Activated B cell treated with CpG ODN at 0.5 μM for 24 hours (primary cell): ENCODE results near the gene MRM1. TPM values are rescaled to one million over a fixed set of nuclear protein-coding genes. Genes with fewer than 3 reads are reported as not detected.
A peak's percentile ranks its signal among the peaks of the same experiment; 100 is the strongest.

Source experiments
- ATAC-seq: fragments of 200-7000 bp; cut with Tn5 transposase; one replicate; pipeline ENCODE4 v1.10.0; 2021; ENCODE audit warnings: low read depth, mild to moderate bottlenecking, moderate library complexity
- CTCF ChIA-PET: fragments of 350-600 bp; sonication (Branson Sonifier 250); formaldehyde crosslinking; loops from one replicate; lab custom pipeline; 2021; ENCODE audit warnings: antibody characterized with exemption; lab: Charles Lee
- POLR2A ChIA-PET: fragments of 350-600 bp; sonication (Branson Sonifier 250); formaldehyde crosslinking; loops from one replicate; lab custom pipeline; 2021; ENCODE audit warnings: antibody characterized with exemption; lab: Charles Lee
- DNase-seq: peaks from one replicate; pipeline ENCODE4 v3.0.0; 2022
- H3K27ac Mint-ChIP-seq: one replicate; pipeline ENCODE4 v1.8.0; 2020; ENCODE audit warnings: mixed read lengths
- H3K27me3 Mint-ChIP-seq: one replicate; pipeline ENCODE4 v1.8.0; 2021; ENCODE audit warnings: mixed read lengths
- H3K36me3 Mint-ChIP-seq: one replicate; pipeline ENCODE4 v1.8.0; 2021; ENCODE audit warnings: low read depth, mixed read lengths
- H3K4me1 Mint-ChIP-seq: one replicate; pipeline ENCODE4 v1.8.0; 2021; ENCODE audit warnings: mixed read lengths
- H3K4me3 Mint-ChIP-seq: one replicate; pipeline ENCODE4 v1.8.0; 2020; ENCODE audit warnings: mild to moderate bottlenecking, mixed read lengths
- H3K9me3 Mint-ChIP-seq: one replicate; pipeline ENCODE4 v1.8.0; 2020; ENCODE audit warnings: mixed read lengths
- intact Hi-C: fragments of 100-400 bp; cut with micrococcal nuclease; formaldehyde crosslinking; loops from one replicate; pipeline ENCODE4 v1.15.1; 2024
- total RNA-seq: library from RNA; stranded (reverse); gene quantifications from 2 replicates; pipeline ENCODE4 v1.2.3, GENCODE V29; 2022
- TF ChIP-seq, protein P1 (sequence below): fragments of 200-600 bp; IDR thresholded peaks from one replicate; pipeline ENCODE4 v1.8.0; 2022; ENCODE audit warnings: antibody characterized with exemption, mild to moderate bottlenecking

Gene MRM1
- total RNA-seq, 1 donor from 2014 or later, result 15.6 TPM

DNA sequence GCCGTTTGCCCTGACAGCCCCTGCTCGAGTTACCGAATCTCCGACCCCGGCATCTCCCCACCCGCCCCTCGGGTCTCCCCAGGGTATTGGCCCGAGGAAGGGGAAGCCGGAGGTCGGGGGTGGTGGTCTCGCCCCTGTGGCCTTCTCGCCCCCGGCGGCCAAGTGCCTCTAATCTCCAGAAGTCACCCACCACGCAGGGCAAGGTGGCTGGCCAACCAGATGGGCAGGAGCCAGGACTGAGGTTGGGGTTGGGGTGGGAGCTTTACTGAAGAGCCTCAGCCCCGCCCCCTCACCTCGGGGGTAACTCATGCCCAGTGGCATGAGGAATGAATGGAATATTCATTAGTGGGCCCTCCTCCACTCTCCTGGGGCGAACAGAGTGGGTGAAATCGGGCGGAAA is 9.1 kb upstream of the MRM1 start:
- POLR2A ChIA-PET, result interaction anchor here (1.9 kb wide), 1 partner anchor 9 kb away, joined by 13 read pairs; the partner anchor contains the start of gene MRM1
- Mint-ChIP-seq H3K9me3 (no peaks in the 10 kb centered on the region), H3K4me3 (peak overlapping the region; percentile 78), H3K27me3 (no peaks in the 10 kb centered on the region), H3K27ac (no peak overlapping the region), H3K4me1 (peaks cover 13% of the 10 kb centered on the region), H3K36me3 (peaks cover 25% of the 10 kb centered on the region)
- DNase-seq (no peak), ATAC-seq (no peak)
- intact Hi-C loops, result no loop called here
- CTCF ChIA-PET, result interaction anchor here (3.2 kb wide), 1 partner anchor 11 kb away, joined by 17 read pairs; the partner anchor contains the start of gene MRM1
- TF ChIP-seq, protein P1, sequence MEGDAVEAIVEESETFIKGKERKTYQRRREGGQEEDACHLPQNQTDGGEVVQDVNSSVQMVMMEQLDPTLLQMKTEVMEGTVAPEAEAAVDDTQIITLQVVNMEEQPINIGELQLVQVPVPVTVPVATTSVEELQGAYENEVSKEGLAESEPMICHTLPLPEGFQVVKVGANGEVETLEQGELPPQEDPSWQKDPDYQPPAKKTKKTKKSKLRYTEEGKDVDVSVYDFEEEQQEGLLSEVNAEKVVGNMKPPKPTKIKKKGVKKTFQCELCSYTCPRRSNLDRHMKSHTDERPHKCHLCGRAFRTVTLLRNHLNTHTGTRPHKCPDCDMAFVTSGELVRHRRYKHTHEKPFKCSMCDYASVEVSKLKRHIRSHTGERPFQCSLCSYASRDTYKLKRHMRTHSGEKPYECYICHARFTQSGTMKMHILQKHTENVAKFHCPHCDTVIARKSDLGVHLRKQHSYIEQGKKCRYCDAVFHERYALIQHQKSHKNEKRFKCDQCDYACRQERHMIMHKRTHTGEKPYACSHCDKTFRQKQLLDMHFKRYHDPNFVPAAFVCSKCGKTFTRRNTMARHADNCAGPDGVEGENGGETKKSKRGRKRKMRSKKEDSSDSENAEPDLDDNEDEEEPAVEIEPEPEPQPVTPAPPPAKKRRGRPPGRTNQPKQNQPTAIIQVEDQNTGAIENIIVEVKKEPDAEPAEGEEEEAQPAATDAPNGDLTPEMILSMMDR, result no peak

DNA sequence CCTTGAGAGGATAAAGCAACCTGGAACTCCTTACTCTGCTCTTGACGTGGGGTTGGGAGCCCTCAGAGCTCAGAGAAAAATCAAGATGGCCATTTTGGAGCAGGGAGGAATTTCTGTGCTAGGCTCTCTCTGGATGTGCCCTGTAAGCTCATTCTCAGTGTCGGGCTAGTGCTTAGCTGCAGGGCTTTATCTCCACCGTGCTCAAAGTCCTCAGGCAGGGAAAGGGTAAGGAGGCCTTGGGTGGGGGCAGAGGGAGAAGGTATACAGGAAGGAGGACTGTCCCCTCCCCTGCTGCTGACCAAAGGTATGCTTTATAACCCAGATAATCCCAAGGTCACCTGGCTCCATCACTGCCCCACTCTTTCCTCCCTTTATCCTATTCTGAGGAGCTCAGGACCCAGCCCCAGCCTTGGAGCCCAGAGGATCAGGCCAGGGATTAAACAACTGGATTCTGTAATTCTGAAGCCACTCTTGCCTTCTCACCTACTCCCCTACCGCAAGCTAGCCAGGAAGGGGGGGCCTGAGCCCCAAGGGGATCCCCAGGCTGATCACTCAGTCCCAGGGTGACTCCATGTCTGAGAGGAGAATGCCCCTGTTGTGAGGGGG is 8.6 kb upstream of the MRM1 start:
- no peak for DNase-seq
- intact Hi-C loops, result no loop called here
- CTCF ChIA-PET, result interaction anchor here (3.2 kb wide), 1 partner anchor 10 kb away, joined by 17 read pairs; the partner anchor contains the start of gene MRM1

DNA sequence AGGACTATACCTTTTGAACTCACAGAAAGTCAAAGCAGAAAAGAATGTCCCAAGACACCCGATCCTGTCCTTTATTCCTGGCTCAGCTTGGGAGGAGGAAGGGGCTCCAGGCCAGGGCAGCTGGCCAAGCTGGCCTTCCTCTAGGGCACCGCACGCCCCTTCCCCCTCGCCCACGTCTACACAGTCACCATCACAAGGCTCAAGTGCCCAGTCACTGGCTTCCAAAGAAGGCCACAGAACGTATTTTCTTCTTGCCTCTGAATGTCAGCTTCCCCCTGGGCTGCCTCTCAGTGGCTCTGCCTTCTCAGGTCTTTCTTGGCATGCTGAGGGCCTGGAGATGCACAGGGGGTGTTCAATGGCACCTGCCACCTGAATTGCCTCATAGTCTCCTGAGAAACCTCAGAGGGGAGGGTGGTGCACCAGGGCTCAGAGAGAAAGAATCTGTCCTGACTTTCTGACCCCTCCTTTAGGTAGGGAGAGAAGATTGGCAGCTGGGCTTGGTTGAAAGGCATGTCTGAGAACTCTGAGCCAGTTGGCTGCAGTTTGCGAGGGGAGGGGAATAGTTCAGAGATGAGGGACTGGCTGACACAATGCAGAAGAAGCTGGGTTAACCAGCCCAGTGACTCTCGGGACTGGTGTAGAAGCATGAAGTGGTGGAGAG is 7.6 kb upstream of the MRM1 start:
- CTCF ChIA-PET, result interaction anchor here (3.2 kb wide), 1 partner anchor 9 kb away, joined by 17 read pairs; the partner anchor contains the start of gene MRM1
- TF ChIP-seq, protein P1, result no peak
- ATAC-seq, result no peak
- intact Hi-C loops, result no loop called here
- Mint-ChIP-seq H3K4me3 (no peak overlapping the region), H3K36me3 (peaks cover 13% of the 10 kb centered on the region), H3K27me3 (no peaks in the 10 kb centered on the region), H3K27ac (no peak overlapping the region), H3K4me1 (peaks cover 13% of the 10 kb centered on the region), H3K9me3 (no peaks in the 10 kb centered on the region)
- DNase-seq, result no peak
- POLR2A ChIA-PET, result interaction anchor here (1.9 kb wide), 1 partner anchor 8 kb away, joined by 13 read pairs; the partner anchor contains the start of gene MRM1

More for the DNA sequence above, 8.6 kb upstream of the MRM1 start:
- H3K9me3 Mint-ChIP-seq, result no peaks in the 10 kb centered on the region
- no peak overlapping the region for H3K27ac Mint-ChIP-seq
- TF ChIP-seq, protein P1, result no peak
- no peak for ATAC-seq
- H3K27me3 Mint-ChIP-seq, result no peaks in the 10 kb centered on the region
- H3K36me3 Mint-ChIP-seq, result peaks cover 20% of the 10 kb centered on the region
- H3K4me1 Mint-ChIP-seq, result peaks cover 13% of the 10 kb centered on the region
- peak overlapping the region; percentile 78 for H3K4me3 Mint-ChIP-seq
- POLR2A ChIA-PET, result interaction anchor here (1.9 kb wide), 1 partner anchor 8 kb away, joined by 13 read pairs; the partner anchor contains the start of gene MRM1

DNA sequence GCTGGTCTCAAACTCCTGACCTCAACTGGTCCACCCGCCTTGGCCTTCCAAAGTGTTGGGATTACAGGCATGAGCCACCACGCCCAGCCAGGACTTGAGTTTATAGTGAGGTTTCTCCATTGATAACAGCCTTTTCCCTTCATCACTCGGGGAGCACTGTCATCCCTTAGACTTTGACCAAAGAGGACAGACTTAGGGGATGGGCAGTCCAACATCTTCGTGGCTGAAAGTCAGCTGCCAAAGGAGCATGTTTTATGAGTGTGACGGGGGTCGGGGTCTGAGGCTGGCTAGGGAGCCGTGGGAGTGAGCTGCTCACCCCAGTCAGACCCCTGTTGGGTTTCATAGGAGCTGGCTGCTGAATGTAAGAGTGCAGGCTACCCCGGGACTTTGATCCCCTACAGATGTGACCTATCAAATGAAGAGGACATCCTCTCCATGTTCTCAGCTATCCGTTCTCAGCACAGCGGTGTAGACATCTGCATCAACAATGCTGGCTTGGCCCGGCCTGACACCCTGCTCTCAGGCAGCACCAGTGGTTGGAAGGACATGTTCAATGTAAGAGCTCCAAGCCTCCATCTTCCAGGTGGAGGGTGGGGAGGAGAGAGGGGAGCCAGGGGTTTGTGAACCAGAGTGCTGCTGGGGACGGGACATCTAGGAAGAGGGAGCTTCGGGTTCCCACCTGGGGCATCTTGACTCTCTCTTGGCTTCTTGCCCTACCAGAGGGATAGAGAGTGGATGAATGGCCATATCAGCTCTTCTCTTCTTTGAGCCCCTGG is 6.6 kb upstream of the MRM1 start:
- intact Hi-C loops, result no loop called here
- Mint-ChIP-seq H3K36me3 (peaks cover 5% of the 10 kb centered on the region), H3K27me3 (no peaks in the 10 kb centered on the region), H3K4me3 (no peak overlapping the region), H3K4me1 (peaks cover 13% of the 10 kb centered on the region), H3K27ac (no peak overlapping the region), H3K9me3 (no peaks in the 10 kb centered on the region)
- TF ChIP-seq, protein P1, result no peak
- ATAC-seq, result no peak
- ChIA-PET POLR2A (interaction anchor here (1.4 kb wide), 1 partner anchor 50 kb away, joined by 7 read pairs; the partner anchor contains the start of gene GGNBP2), CTCF (interaction anchor here (3.2 kb wide), 1 partner anchor 8 kb away, joined by 17 read pairs; the partner anchor contains the start of gene MRM1)
- no peak for DNase-seq
